ENCODE data around the gene UBE2J1. TPM values are rescaled to one million over a fixed set of nuclear protein-coding genes. Genes with fewer than 3 reads are reported as not detected.

The UBE2J1 gene
- total and polyA plus RNA-seq, 10 donors = 48.3 to 115 (median 71.7) TPM

DNA sequence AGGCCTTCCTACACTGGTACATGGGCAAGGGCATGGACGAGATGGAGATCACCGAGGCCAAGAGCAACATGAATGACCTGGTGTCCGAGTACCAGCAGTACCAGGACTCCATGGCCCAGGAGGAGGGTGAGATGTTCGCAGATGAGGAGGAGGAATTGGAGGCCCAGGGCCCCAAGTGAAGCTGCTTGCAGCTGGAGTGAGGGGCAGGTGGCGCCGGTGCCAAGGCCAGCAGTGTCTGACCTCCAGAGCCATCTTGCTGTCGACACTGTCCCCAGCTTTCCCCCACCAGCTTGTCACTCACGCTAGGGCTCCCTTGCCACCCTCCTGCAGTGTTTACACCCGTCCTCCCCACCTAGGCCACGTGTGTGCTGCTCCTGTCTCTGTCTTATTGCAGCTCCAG lies 49.6 kb downstream of the UBE2J1 start:
- no peak overlapping the region for H3K4me3 ChIP-seq

DNA sequence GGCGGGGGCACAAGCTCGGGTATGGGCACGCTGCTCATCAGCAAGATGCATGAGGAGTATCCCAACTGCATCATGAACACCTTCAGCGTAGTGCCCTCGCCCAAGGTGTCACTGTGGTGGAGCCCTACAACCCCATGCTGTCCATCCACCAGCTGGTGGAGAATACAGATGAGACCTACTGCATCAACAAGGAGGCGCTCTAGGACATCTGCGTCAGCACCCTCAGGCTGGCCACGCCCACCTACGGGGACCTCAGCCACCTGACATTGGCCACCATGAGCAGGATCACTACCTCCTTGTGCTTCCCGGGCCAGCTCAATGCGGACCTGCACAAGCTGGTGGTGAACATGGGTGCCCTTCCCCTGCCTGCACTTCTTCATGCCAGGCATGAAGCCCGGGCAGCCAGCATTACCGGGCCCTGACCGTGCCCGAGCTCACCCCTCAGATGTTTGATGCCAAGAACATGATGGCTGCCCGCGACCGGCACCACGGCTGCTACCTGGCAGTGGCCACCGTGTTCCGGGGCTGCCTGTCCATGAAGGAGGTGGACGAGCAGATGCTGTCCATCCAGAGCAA lies 50.2 kb downstream of the UBE2J1 start:
- Histone ChIP-seq H3K27ac (no peak overlapping the region), H3K4me1 (peaks cover 0 to 21% (median 16%) of the 10 kb centered on the region in 6 donors), H3K27me3 (replicated peaks in 1 of 7) (no peaks in the 10 kb centered on the region), H3K4me3 (no peak overlapping the region), H3K36me3 (no peaks in the 10 kb centered on the region), H3K9me3 (no peaks in the 10 kb centered on the region)
- intact Hi-C loops (cut with DNase I; ENCODE audit: low total_unique reads) = no loop called here
- WGBS, 5 donors = 80 to 95% (median 90%) methylated on average over 7 to 22 of the region's 22 CpGs
- DNase-seq = no peak
- TF ChIP-seq POLR2A (IDR thresholded peaks at IDR 0.05) (no peak), POLR2AphosphoS5 (IDR thresholded peaks at IDR 0.05) (no peak)
- TF ChIP-seq, protein P1, sequence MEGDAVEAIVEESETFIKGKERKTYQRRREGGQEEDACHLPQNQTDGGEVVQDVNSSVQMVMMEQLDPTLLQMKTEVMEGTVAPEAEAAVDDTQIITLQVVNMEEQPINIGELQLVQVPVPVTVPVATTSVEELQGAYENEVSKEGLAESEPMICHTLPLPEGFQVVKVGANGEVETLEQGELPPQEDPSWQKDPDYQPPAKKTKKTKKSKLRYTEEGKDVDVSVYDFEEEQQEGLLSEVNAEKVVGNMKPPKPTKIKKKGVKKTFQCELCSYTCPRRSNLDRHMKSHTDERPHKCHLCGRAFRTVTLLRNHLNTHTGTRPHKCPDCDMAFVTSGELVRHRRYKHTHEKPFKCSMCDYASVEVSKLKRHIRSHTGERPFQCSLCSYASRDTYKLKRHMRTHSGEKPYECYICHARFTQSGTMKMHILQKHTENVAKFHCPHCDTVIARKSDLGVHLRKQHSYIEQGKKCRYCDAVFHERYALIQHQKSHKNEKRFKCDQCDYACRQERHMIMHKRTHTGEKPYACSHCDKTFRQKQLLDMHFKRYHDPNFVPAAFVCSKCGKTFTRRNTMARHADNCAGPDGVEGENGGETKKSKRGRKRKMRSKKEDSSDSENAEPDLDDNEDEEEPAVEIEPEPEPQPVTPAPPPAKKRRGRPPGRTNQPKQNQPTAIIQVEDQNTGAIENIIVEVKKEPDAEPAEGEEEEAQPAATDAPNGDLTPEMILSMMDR (IDR thresholded peaks at IDR 0.05 in 8 of 11, conservative IDR thresholded peaks at IDR 0.05 in 3 of 11) = no peak

More for the DNA sequence above, 49.6 kb downstream of the UBE2J1 start:
- DNase-seq = no peak
- Histone ChIP-seq H3K27ac (no peak overlapping the region), H3K4me1 (peaks cover 0 to 15% (median 10%) of the 10 kb centered on the region in 6 donors), H3K36me3 (no peaks in the 10 kb centered on the region), H3K9me3 (no peaks in the 10 kb centered on the region), H3K27me3 (replicated peaks in 1 of 7) (no peaks in the 10 kb centered on the region)
- WGBS, 5 donors = 88 to 94% (median 90%) methylated on average over 10 of the region's 10 CpGs
- no peak for TF ChIP-seq POLR2A (IDR thresholded peaks at IDR 0.05)
- TF ChIP-seq, protein P1 (IDR thresholded peaks at IDR 0.05 in 8 of 11, conservative IDR thresholded peaks at IDR 0.05 in 3 of 11) = no peak
- intact Hi-C loops (cut with DNase I; ENCODE audit: low total_unique reads) = no loop called here

DNA sequence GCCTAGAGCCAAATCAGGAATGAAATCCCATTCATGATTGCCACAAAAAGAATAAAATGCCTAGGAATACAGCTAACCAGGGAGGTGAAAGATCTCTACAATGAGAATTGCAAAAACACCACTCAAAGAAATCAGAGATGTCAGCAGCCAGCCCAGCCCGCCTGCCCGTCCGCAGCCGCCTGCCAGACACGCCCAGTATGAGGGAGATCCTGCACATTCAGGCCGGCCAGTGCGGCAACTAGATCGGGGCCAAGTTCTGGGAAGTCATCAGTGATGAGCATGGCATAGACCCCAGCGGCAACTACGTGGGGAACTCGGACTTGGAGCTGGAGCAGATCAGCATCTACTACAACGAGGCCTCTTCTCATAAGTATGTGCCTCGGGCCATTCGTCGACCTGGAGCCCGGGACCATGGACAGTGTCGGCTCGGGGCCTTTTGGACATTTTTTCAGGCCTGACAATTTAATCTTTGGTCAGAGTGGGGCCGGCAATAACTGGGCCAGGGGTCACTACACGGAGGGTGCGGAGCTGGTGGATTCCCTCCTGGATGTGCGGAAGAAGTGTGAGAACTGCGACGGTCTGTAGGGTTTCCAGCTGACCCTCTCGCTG lies 50.8 kb downstream of the UBE2J1 start:
- H3K36me3 ChIP-seq = no peaks in the 10 kb centered on the region
- H3K4me1 ChIP-seq = peaks cover 0 to 24% (median 16%) of the 10 kb centered on the region in 6 donors
- 94 to 95% (median 95%) methylated on average over 24 to 25 of the region's 25 CpGs for WGBS, 5 donors
- intact Hi-C loops (cut with DNase I; ENCODE audit: low total_unique reads) = no loop called here
- no peak for DNase-seq
- no peak for TF ChIP-seq POLR2A (IDR thresholded peaks at IDR 0.05)
- TF ChIP-seq, protein P1 (IDR thresholded peaks at IDR 0.05 in 8 of 11, conservative IDR thresholded peaks at IDR 0.05 in 3 of 11) = no peak
- TF ChIP-seq POLR2AphosphoS5 (IDR thresholded peaks at IDR 0.05) = no peak
- H3K9me3 ChIP-seq = no peaks in the 10 kb centered on the region
- no peaks in the 10 kb centered on the region for H3K27me3 ChIP-seq (replicated peaks in 1 of 7)
- H3K4me3 ChIP-seq = no peak overlapping the region
- H3K27ac ChIP-seq = no peak overlapping the region

DNA sequence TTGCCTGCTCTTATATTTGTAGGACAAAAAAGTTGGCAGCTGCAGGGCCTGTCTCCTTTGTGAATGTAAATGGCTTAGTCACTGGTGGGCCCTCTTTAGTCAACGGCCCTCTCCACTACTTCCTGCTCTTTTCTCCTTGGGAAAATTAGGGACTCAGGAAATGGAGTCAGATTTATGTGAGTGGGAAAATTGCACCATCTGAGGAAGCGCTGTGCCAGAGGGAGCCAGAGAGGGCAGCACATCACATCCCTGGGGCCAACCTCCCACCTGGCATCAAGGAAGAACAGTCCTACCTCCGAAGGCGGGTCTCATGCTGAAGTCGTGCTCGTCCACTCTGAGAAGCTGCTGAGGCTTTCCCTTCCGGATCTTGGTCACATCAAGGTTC lies 53.1 kb downstream of the UBE2J1 start:
- H3K4me3 ChIP-seq = no peak overlapping the region
- H3K9me3 ChIP-seq = no peaks in the 10 kb centered on the region
- no peaks in the 10 kb centered on the region for H3K27me3 ChIP-seq (replicated peaks in 1 of 7)
- H3K4me1 ChIP-seq = peaks cover 0 to 24% (median 16%) of the 10 kb centered on the region in 6 donors
- no peak for DNase-seq
- TF ChIP-seq, protein P1 (IDR thresholded peaks at IDR 0.05 in 8 of 11, conservative IDR thresholded peaks at IDR 0.05 in 3 of 11) = no peak
- TF ChIP-seq POLR2A (IDR thresholded peaks at IDR 0.05) (no peak), POLR2AphosphoS5 (IDR thresholded peaks at IDR 0.05) (no peak)
- no peaks in the 10 kb centered on the region for H3K36me3 ChIP-seq
- intact Hi-C loops (cut with DNase I; ENCODE audit: low total_unique reads) = no loop called here
- WGBS, 5 donors = 82 to 86% (median 85%) methylated on average over 7 of the region's 7 CpGs
- H3K27ac ChIP-seq = no peak overlapping the region

Data from spleen (tissue), 11 donors.